ENCODE data around the gene PRSS57. TPM values are rescaled to one million over a fixed set of nuclear protein-coding genes. Genes with fewer than 3 reads are reported as not detected.

The PRSS57 gene
- total RNA-seq = not detected in 2 replicates

GRCh38 chr19:695352-695949, at the start of gene PRSS57:
PRSS57 (minus strand) TSS chr19:695452; CDS start chr19:695430, 22 bp downstream.

GRCh38 chr19:708154-709143, 13.2 kb upstream of the PRSS57 start, which contains the start of gene PALM:
PALM (plus strand) TSS chr19:708935; CDS start chr19:709147, 212 bp downstream.

GRCh38 chr19:676339-677105, 18.7 kb downstream of the PRSS57 start, which contains the start of gene FSTL3:
FSTL3 (plus strand) TSS chr19:676392; CDS start chr19:676424, 32 bp downstream.

GRCh38 chr19:662962-663681, 32.1 kb downstream of the PRSS57 start, which contains the start of gene RNF126:
RNF126 (minus strand) TSS chr19:663214; CDS start chr19:663121, 93 bp downstream.

GRCh38 chr19:639253-640160, 55.7 kb downstream of the PRSS57 start, which contains the start of gene FGF22:
FGF22 (plus strand) TSS chr19:639879; CDS start chr19:639926, 47 bp downstream.

Other genes starting within 250 kb of the PRSS57 start
- gene SHC2, start 234.4 kb downstream of the PRSS57 start, total RNA-seq = 1.7 and 2.0 TPM in 2 replicates
- 0.07 and 0.13 TPM in 2 replicates for gene MADCAM1, start 199.0 kb downstream of the PRSS57 start, total RNA-seq
- gene TPGS1, start 188.0 kb downstream of the PRSS57 start, total RNA-seq = 21.2 and 29.1 TPM in 2 replicates
- gene CDC34, start 163.7 kb downstream of the PRSS57 start, total RNA-seq = 68.5 and 69.9 TPM in 2 replicates
- not detected in 2 replicates for gene GZMM, start 151.4 kb downstream of the PRSS57 start, total RNA-seq
- 251 and 322 TPM in 2 replicates for gene BSG, start 122.9 kb downstream of the PRSS57 start, total RNA-seq
- 0.36 and 0.40 TPM in 2 replicates for gene HCN2, start 105.6 kb downstream of the PRSS57 start, total RNA-seq
- 33.2 and 37.4 TPM in 2 replicates for gene POLRMT, start 61.9 kb downstream of the PRSS57 start, total RNA-seq
- gene FGF22, start 55.6 kb downstream of the PRSS57 start, total RNA-seq = not detected in 2 replicates
- gene RNF126, start 32.2 kb downstream of the PRSS57 start, total RNA-seq = 43.8 and 46.2 TPM in 2 replicates
- gene FSTL3, start 19.1 kb downstream of the PRSS57 start, total RNA-seq = 9.3 and 21.8 TPM in 2 replicates
- gene PALM, start 13.5 kb upstream of the PRSS57 start, total RNA-seq = 6.5 and 9.8 TPM in 2 replicates
- 0.13 TPM in 1 of 2 replicates, not detected in the other for gene MISP, start 55.7 kb upstream of the PRSS57 start, total RNA-seq
- gene PTBP1, start 102.0 kb upstream of the PRSS57 start, total RNA-seq = 200 and 249 TPM in 2 replicates
- gene PLPPR3, start 126.5 kb upstream of the PRSS57 start, total RNA-seq = 0.07 and 0.40 TPM in 2 replicates
- not detected in 2 replicates for gene AZU1, start 132.4 kb upstream of the PRSS57 start, total RNA-seq
- gene PRTN3, start 145.5 kb upstream of the PRSS57 start, total RNA-seq = not detected in 2 replicates
- not detected in 2 replicates for gene ELANE, start 156.9 kb upstream of the PRSS57 start, total RNA-seq
- gene CFD, start 164.2 kb upstream of the PRSS57 start, total RNA-seq = 1.1 and 2.3 TPM in 2 replicates
- gene MED16, start 197.7 kb upstream of the PRSS57 start, total RNA-seq = 25.5 and 29.4 TPM in 2 replicates
- not detected in 2 replicates for gene RNU6-9, start 198.0 kb upstream of the PRSS57 start, total RNA-seq
- gene R3HDM4, start 217.8 kb upstream of the PRSS57 start, total RNA-seq = 20.1 and 26.1 TPM in 2 replicates
- gene KISS1R, start 221.9 kb upstream of the PRSS57 start, total RNA-seq = not detected in 2 replicates
- 6.9 and 10.0 TPM in 2 replicates for gene ARID3A, start 230.6 kb upstream of the PRSS57 start, total RNA-seq

All from thoracic aorta endothelial cell (primary cell).